K562 (cell line): ENCODE measurements around the gene AGFG2. TPM values are rescaled to one million over a fixed set of nuclear protein-coding genes. Genes with fewer than 3 reads are reported as not detected.

Experiments used
- BHLHE40 ChIP-seq: IDR thresholded peaks from 2 replicates; pipeline ENCODE4 v1.6.1; 2011; ENCODE audit warnings: low read length, improper control_type of control experiment
- CTBP1 ChIP-seq: fragments of 450-650 bp; IDR thresholded peaks from 2 replicates; pipeline ENCODE4 v1.6.1; 2016; ENCODE audit warnings: borderline replicate concordance
- DACH1 ChIP-seq: fragments of 450-650 bp; IDR thresholded peaks from 2 replicates; pipeline ENCODE4 v1.6.1; 2018; ENCODE audit not compliant: partially characterized antibody
- EWSR1 ChIP-seq: fragments of 450-650 bp; IDR thresholded peaks from 2 replicates; pipeline ENCODE4 v1.6.1; 2018; ENCODE audit warnings: borderline replicate concordance, mild to moderate bottlenecking, low read depth, moderate library complexity; ENCODE audit not compliant: partially characterized antibody
- GATA2 ChIP-seq: sonication (generic); formaldehyde crosslinking; IDR thresholded peaks from 2 replicates; pipeline ENCODE4 v1.4.0; 2020; ENCODE audit warnings: mild to moderate bottlenecking, missing genetic modification reagents
- HMBOX1 ChIP-seq: sonication (generic); IDR thresholded peaks from 2 replicates; pipeline ENCODE4 v1.6.1; 2016
- KDM5B ChIP-seq: fragments of 200-600 bp; sonication (generic); IDR thresholded peaks from 2 replicates; pipeline ENCODE4 v1.6.1; 2012; ENCODE audit warnings: low read depth, mild to moderate bottlenecking, moderate library complexity, low read length, control low read depth, inconsistent platforms; ENCODE audit not compliant: insufficient replicate concordance
- KLF1 ChIP-seq: fragments of 450-650 bp; IDR thresholded peaks from 2 replicates; pipeline ENCODE4 v1.6.1; 2016; ENCODE audit warnings: missing genetic modification characterization, missing compliant biosample characterization
- KLF16 ChIP-seq: IDR thresholded peaks from 2 replicates; pipeline ENCODE4 v1.6.1; 2016; ENCODE audit warnings: antibody characterized with exemption
- MEF2D ChIP-seq: conservative IDR thresholded peaks from 2 replicates; pipeline ENCODE4 v1.6.1; 2016; ENCODE audit warnings: low read depth, missing genetic modification characterization, missing compliant biosample characterization
- MEIS2 ChIP-seq: fragments of 450-650 bp; IDR thresholded peaks from 2 replicates; pipeline ENCODE4 v1.6.1; 2014; ENCODE audit warnings: mild to moderate bottlenecking; ENCODE audit not compliant: partially characterized antibody
- NCOA4 ChIP-seq: fragments of 450-650 bp; IDR thresholded peaks from 2 replicates; pipeline ENCODE4 v1.6.1; 2018; ENCODE audit warnings: mild to moderate bottlenecking; ENCODE audit not compliant: partially characterized antibody
- OTX1 ChIP-seq: fragments of 450-650 bp; formaldehyde crosslinking; IDR thresholded peaks from 2 replicates; pipeline ENCODE4 v1.4.0; 2022; ENCODE audit warnings: mild to moderate bottlenecking
- PHF8 ChIP-seq: fragments of 200-600 bp; sonication (generic); IDR thresholded peaks from 2 replicates; pipeline ENCODE4 v1.6.1; 2012; ENCODE audit warnings: mixed run types, mild to moderate bottlenecking, inconsistent platforms, low read length, moderate library complexity, borderline replicate concordance
- PRPF4 ChIP-seq: fragments of 200-400 bp; formaldehyde crosslinking; IDR thresholded peaks from one replicate; pipeline ENCODE4 v1.6.1; 2017; ENCODE audit warnings: low read length, low read depth, mild to moderate bottlenecking; ENCODE audit not compliant: insufficient read depth, poor library complexity, severe bottlenecking
- SMARCA5 ChIP-seq: fragments of 450-650 bp; IDR thresholded peaks from 2 replicates; pipeline ENCODE4 v1.6.1; 2016
- SNAPC5 ChIP-seq: fragments of 250-450 bp; sonication (Bioruptor Pico); IDR thresholded peaks from 2 replicates; pipeline ENCODE4 v1.8.0; 2021; ENCODE audit warnings: moderate library complexity, mild to moderate bottlenecking, inconsistent platforms
- TEAD1 ChIP-seq, 2 experiments: fragments of 450-650 bp in 1 of 2; sonication (generic) in 1 of 2; formaldehyde crosslinking; IDR thresholded peaks; 2 replicates each; pipeline versions ENCODE4 v1.4.0 to v1.8.0; 2020 to 2022; ENCODE audit warnings: mild to moderate bottlenecking in 2 of 2, missing genetic modification reagents in 1 of 2
- ZNF212 ChIP-seq: fragments of 450-650 bp; formaldehyde crosslinking; IDR thresholded peaks from 2 replicates; pipeline ENCODE4 v1.4.0; 2020; ENCODE audit warnings: mild to moderate bottlenecking
- ZNF589 ChIP-seq: fragments of 200-800 bp; sonication (Bioruptor generic); IDR thresholded peaks from 2 replicates; pipeline ENCODE4 v1.6.1; 2016; ENCODE audit warnings: low read depth, missing genetic modification characterization, missing compliant biosample characterization
- ZNF76 ChIP-seq: fragments of 250-450 bp; sonication (Bioruptor Pico); IDR thresholded peaks from 2 replicates; pipeline ENCODE4 v1.4.0; 2020; ENCODE audit warnings: mild to moderate bottlenecking, moderate library complexity, borderline replicate concordance
- ZNF764 ChIP-seq: fragments of 250-450 bp; sonication (Bioruptor Pico); IDR thresholded peaks from 2 replicates; pipeline ENCODE4 v1.4.0; 2020; ENCODE audit warnings: low read depth, mild to moderate bottlenecking, moderate library complexity
- polyA plus RNA-seq, 8 experiments: library from polyadenylated mRNA; depleted of rRNA in 4 of 8; stranded (reverse) in 5 of 8; unstranded in 3 of 8; fragments of >200 nt; fragmentation: Nextera tagmentation in 2 of 8; fragmentation: Illumina TruSeq in 1 of 8; extraction: Ambion mirVana in 2 of 8; extraction: Trizol in 1 of 8; gene quantifications; 2 replicates each; pipeline versions ENCODE4 v1.2.1 to v1.2.3, GENCODE V29; 2011 to 2014; ENCODE audit warnings: inconsistent platforms in 1 of 8, missing spikeins in 1 of 8
- total RNA-seq, 7 experiments: library from RNA; depleted of rRNA in 6 of 7; stranded (reverse); fragments of >200 nt in 6 of 7; fragmentation: Illumina TruSeq in 2 of 7; extraction: Trizol in 2 of 7; gene quantifications; 2 replicates each; pipeline versions ENCODE4 v1.2.1 to v1.2.3, GENCODE V29; 2011 to 2021; ENCODE audit warnings: low replicate concordance in 1 of 7
- TF ChIP-seq, protein P1 (sequence below): fragments of 450-650 bp; IDR thresholded peaks from 2 replicates; pipeline ENCODE4 v1.6.1; 2017; ENCODE audit warnings: mild to moderate bottlenecking, moderate library complexity
- TF ChIP-seq, protein P2 (sequence below): fragments of 450-650 bp; IDR thresholded peaks from 2 replicates; pipeline ENCODE4 v1.6.1; 2016; ENCODE audit warnings: missing biosample characterization, missing genetic modification characterization
- TF ChIP-seq, protein P3 (sequence below): fragments of 250-450 bp; sonication (Bioruptor Pico); IDR thresholded peaks from 2 replicates; pipeline ENCODE4 v1.8.0; 2021; ENCODE audit warnings: borderline replicate concordance, mild to moderate bottlenecking, moderate library complexity; ENCODE audit not compliant: poor library complexity, severe bottlenecking

The AGFG2 gene
- total and polyA plus RNA-seq, 9 of the 15 experiments (the other 6 are each of a cell fraction or from before 2014, with no cell fraction given): 0.31 to 23.1 (median 6.5) TPM

- 0 out of 2 replicates have a peak, but pooled peaks have one; percentile 16 for TF ChIP-seq KLF1 (tag)
- no peak for TF ChIP-seq CTBP1
- TF ChIP-seq, protein P1, sequence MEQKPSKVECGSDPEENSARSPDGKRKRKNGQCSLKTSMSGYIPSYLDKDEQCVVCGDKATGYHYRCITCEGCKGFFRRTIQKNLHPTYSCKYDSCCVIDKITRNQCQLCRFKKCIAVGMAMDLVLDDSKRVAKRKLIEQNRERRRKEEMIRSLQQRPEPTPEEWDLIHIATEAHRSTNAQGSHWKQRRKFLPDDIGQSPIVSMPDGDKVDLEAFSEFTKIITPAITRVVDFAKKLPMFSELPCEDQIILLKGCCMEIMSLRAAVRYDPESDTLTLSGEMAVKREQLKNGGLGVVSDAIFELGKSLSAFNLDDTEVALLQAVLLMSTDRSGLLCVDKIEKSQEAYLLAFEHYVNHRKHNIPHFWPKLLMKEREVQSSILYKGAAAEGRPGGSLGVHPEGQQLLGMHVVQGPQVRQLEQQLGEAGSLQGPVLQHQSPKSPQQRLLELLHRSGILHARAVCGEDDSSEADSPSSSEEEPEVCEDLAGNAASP: no peak
- no peak for TF ChIP-seq SNAPC5
- no peak for TF ChIP-seq OTX1 (CRISPR knock-in tag)
- TF ChIP-seq KLF16: no peak
- no peak for TF ChIP-seq PHF8
- TF ChIP-seq PRPF4: no peak
- no peak for TF ChIP-seq MEF2D (tag)
- no peak for TF ChIP-seq BHLHE40
- TF ChIP-seq NCOA4: no peak
- no peak for TF ChIP-seq ZNF764
- TF ChIP-seq, protein P2, sequence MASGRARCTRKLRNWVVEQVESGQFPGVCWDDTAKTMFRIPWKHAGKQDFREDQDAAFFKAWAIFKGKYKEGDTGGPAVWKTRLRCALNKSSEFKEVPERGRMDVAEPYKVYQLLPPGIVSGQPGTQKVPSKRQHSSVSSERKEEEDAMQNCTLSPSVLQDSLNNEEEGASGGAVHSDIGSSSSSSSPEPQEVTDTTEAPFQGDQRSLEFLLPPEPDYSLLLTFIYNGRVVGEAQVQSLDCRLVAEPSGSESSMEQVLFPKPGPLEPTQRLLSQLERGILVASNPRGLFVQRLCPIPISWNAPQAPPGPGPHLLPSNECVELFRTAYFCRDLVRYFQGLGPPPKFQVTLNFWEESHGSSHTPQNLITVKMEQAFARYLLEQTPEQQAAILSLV (tag): no peak
- TF ChIP-seq, protein P3, sequence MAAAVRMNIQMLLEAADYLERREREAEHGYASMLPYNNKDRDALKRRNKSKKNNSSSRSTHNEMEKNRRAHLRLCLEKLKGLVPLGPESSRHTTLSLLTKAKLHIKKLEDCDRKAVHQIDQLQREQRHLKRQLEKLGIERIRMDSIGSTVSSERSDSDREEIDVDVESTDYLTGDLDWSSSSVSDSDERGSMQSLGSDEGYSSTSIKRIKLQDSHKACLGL: no peak
- no peak for TF ChIP-seq ZNF76
- no peak for TF ChIP-seq DACH1
- TF ChIP-seq HMBOX1: no peak
- no peak for TF ChIP-seq EWSR1
- no peak for TF ChIP-seq ZNF212 (CRISPR knock-in tag)
- TF ChIP-seq KDM5B: no peak
- no peak for TF ChIP-seq GATA2 (CRISPR knock-in tag)
- no peak for TF ChIP-seq SMARCA5
- no peak; the same call in 1 of the 2 replicates for TF ChIP-seq ZNF589 (CRISPR knock-in tag)
- TF ChIP-seq TEAD1 (CRISPR knock-in tag; IDR thresholded peaks at IDR 0.05): no peak
- peak; percentile 79 for TF ChIP-seq MEIS2
Observed at GRCh38 chr7:100546926-100547800, 8.2 kb downstream of the AGFG2 start (continued).
